ENCODE data around the gene RPL12. TPM values are rescaled to one million over a fixed set of nuclear protein-coding genes. Genes with fewer than 3 reads are reported as not detected.

Gene RPL12
- total RNA-seq, 1 donor from 2014 or later, result 1,108 TPM

GRCh38 chr9:127458921-127459320, 7.7 kb upstream of the RPL12 start:
- no peak for DNase-seq (ENCODE audit: extremely low spot score, unreplicated experiment)
- no peaks in the 10 kb centered on the region for H3K27me3 Mint-ChIP-seq (ENCODE audit: unreplicated experiment)

GRCh38 chr9:127457191-127457878, 6.1 kb upstream of the RPL12 start:
- Mint-ChIP-seq H3K4me3 (ENCODE audit: unreplicated experiment) (no peak overlapping the region), H3K27ac (ENCODE audit: unreplicated experiment) (no peak overlapping the region), H3K36me3 (ENCODE audit: unreplicated experiment) (peaks cover 29% of the 10 kb centered on the region), H3K4me1 (ENCODE audit: unreplicated experiment) (peaks cover 9% of the 10 kb centered on the region), H3K27me3 (ENCODE audit: unreplicated experiment) (no peaks in the 10 kb centered on the region), H3K9me3 (ENCODE audit: unreplicated experiment) (no peaks in the 10 kb centered on the region)
- no peak for DNase-seq (ENCODE audit: extremely low spot score, unreplicated experiment)
- no peak for TF ChIP-seq CTCF (IDR thresholded peaks at IDR 0.05)

More at GRCh38 chr9:127458921-127459320, 7.7 kb upstream of the RPL12 start:
- peaks cover 38% of the 10 kb centered on the region for H3K36me3 Mint-ChIP-seq (ENCODE audit: unreplicated experiment)
- no peaks in the 10 kb centered on the region for H3K9me3 Mint-ChIP-seq (ENCODE audit: unreplicated experiment)
- no peak for TF ChIP-seq CTCF (IDR thresholded peaks at IDR 0.05)
- no peak overlapping the region for H3K27ac Mint-ChIP-seq (ENCODE audit: unreplicated experiment)
- peaks cover 4% of the 10 kb centered on the region for H3K4me1 Mint-ChIP-seq (ENCODE audit: unreplicated experiment)
- no peak overlapping the region for H3K4me3 Mint-ChIP-seq (ENCODE audit: unreplicated experiment)

GRCh38 chr9:127455324-127455992, 4.3 kb upstream of the RPL12 start:
- peak; percentile 28 for TF ChIP-seq CTCF (IDR thresholded peaks at IDR 0.05)
- H3K27ac Mint-ChIP-seq (ENCODE audit: unreplicated experiment), result no peak overlapping the region
- H3K4me3 Mint-ChIP-seq (ENCODE audit: unreplicated experiment), result no peak overlapping the region
- peaks cover 18% of the 10 kb centered on the region for H3K36me3 Mint-ChIP-seq (ENCODE audit: unreplicated experiment)
- no peak for DNase-seq (ENCODE audit: extremely low spot score, unreplicated experiment)
- H3K4me1 Mint-ChIP-seq (ENCODE audit: unreplicated experiment), result peaks cover 16% of the 10 kb centered on the region
- no peaks in the 10 kb centered on the region for H3K27me3 Mint-ChIP-seq (ENCODE audit: unreplicated experiment)
- no peaks in the 10 kb centered on the region for H3K9me3 Mint-ChIP-seq (ENCODE audit: unreplicated experiment)

- DNase-seq (ENCODE audit: extremely low spot score, unreplicated experiment), result no peak
- H3K4me1 Mint-ChIP-seq (ENCODE audit: unreplicated experiment), result peaks cover 42% of the 10 kb centered on the region
- H3K4me3 Mint-ChIP-seq (ENCODE audit: unreplicated experiment), result peak overlapping the region; percentile 92
- TF ChIP-seq CTCF (IDR thresholded peaks at IDR 0.05), result no peak
- peaks cover 36% of the 10 kb centered on the region for H3K36me3 Mint-ChIP-seq (ENCODE audit: unreplicated experiment)
- H3K27ac Mint-ChIP-seq (ENCODE audit: unreplicated experiment), result peak overlapping the region; percentile 97
- no peaks in the 10 kb centered on the region for H3K27me3 Mint-ChIP-seq (ENCODE audit: unreplicated experiment)
- no peaks in the 10 kb centered on the region for H3K9me3 Mint-ChIP-seq (ENCODE audit: unreplicated experiment)
Measured at GRCh38 chr9:127452691-127453090, 1.5 kb upstream of the RPL12 start.

- Mint-ChIP-seq H3K4me1 (ENCODE audit: unreplicated experiment) (peaks cover 42% of the 10 kb centered on the region), H3K9me3 (ENCODE audit: unreplicated experiment) (no peaks in the 10 kb centered on the region), H3K4me3 (ENCODE audit: unreplicated experiment) (peak overlapping the region; percentile 92), H3K36me3 (ENCODE audit: unreplicated experiment) (peaks cover 34% of the 10 kb centered on the region), H3K27me3 (ENCODE audit: unreplicated experiment) (no peaks in the 10 kb centered on the region), H3K27ac (ENCODE audit: unreplicated experiment) (peak overlapping the region; percentile 97)
- TF ChIP-seq CTCF (IDR thresholded peaks at IDR 0.05), result no peak
- no peak for DNase-seq (ENCODE audit: extremely low spot score, unreplicated experiment)
Measured at GRCh38 chr9:127451858-127452656, 851 bp upstream of the RPL12 start.
